ENCODE measurements around the gene AP5S1.

The AP5S1 gene

GRCh38 chr20:3812259-3812681, 8.1 kb upstream of the AP5S1 start:
- peak overlapping the region; percentile 28 for H3K4me3 ChIP-seq (ENCODE audit: low read length, poor library complexity, severe bottlenecking)
- no peaks in the 10 kb centered on the region for H3K36me3 ChIP-seq (ENCODE audit: insufficient read depth, low read length)
- TF ChIP-seq CTCF (conservative IDR thresholded peaks at IDR 0.05; ENCODE audit: low read length) = no peak
- no peak for TF ChIP-seq EZH2phosphoT487 (IDR thresholded peaks at IDR 0.05; ENCODE audit: borderline replicate concordance)
- no peaks in the 10 kb centered on the region for H3K79me2 ChIP-seq (ENCODE audit: insufficient read depth, low read length)
- H3F3A ChIP-seq (ENCODE audit: low read depth) = no peaks in the 10 kb centered on the region
- no peaks in the 10 kb centered on the region for H4K20me1 ChIP-seq (ENCODE audit: insufficient read depth, low read length, poor library complexity, severe bottlenecking)
- H3K9me2 ChIP-seq (replicated peaks; ENCODE audit: low read depth, low read length) = no peaks in the 10 kb centered on the region
- H2AFZ ChIP-seq (ENCODE audit: low read length) = peak overlapping the region; percentile 85; the same call in 1 of the 2 replicates
- peaks cover 41% of the 10 kb centered on the region for H3K4me1 ChIP-seq (ENCODE audit: insufficient read depth, low read length, poor library complexity, severe bottlenecking)
- H3K9me3 ChIP-seq (ENCODE audit: insufficient read depth, low read depth, low read length) = no peaks in the 10 kb centered on the region
- H3K27me3 ChIP-seq (ENCODE audit: insufficient read depth, low read length, poor library complexity, severe bottlenecking) = no peaks in the 10 kb centered on the region
- peak overlapping the region; percentile 58 for H3K4me2 ChIP-seq (ENCODE audit: low read depth, low read length, poor library complexity, severe bottlenecking)
- peak overlapping the region; percentile 67 for H3K9ac ChIP-seq (ENCODE audit: low read depth, low read length, poor library complexity, severe bottlenecking)

- Histone ChIP-seq H3K9me2 (replicated peaks; ENCODE audit: low read depth, low read length) (no peaks in the 10 kb centered on the region), H3K4me1 (ENCODE audit: insufficient read depth, low read length, poor library complexity, severe bottlenecking) (peaks cover 44% of the 10 kb centered on the region), H3K9me3 (ENCODE audit: insufficient read depth, low read depth, low read length) (no peaks in the 10 kb centered on the region), H2AFZ (ENCODE audit: low read length) (no peak overlapping the region), H4K20me1 (ENCODE audit: insufficient read depth, low read length, poor library complexity, severe bottlenecking) (no peaks in the 10 kb centered on the region), H3K27me3 (ENCODE audit: insufficient read depth, low read length, poor library complexity, severe bottlenecking) (no peaks in the 10 kb centered on the region), H3K9ac (ENCODE audit: low read depth, low read length, poor library complexity, severe bottlenecking) (no peak overlapping the region), H3K4me3 (ENCODE audit: low read length, poor library complexity, severe bottlenecking) (no peak overlapping the region), H3F3A (ENCODE audit: low read depth) (no peaks in the 10 kb centered on the region), H3K36me3 (ENCODE audit: insufficient read depth, low read length) (no peaks in the 10 kb centered on the region), H3K4me2 (ENCODE audit: low read depth, low read length, poor library complexity, severe bottlenecking) (no peak overlapping the region), H3K79me2 (ENCODE audit: insufficient read depth, low read length) (no peaks in the 10 kb centered on the region)
- TF ChIP-seq CTCF (conservative IDR thresholded peaks at IDR 0.05; ENCODE audit: low read length) (no peak), EZH2phosphoT487 (IDR thresholded peaks at IDR 0.05; ENCODE audit: borderline replicate concordance) (no peak)
Measured at GRCh38 chr20:3812975-3813847, 7.1 kb upstream of the AP5S1 start.

- no peak overlapping the region for H3K4me2 ChIP-seq (ENCODE audit: low read depth, low read length, poor library complexity, severe bottlenecking)
- no peak overlapping the region for H3K9ac ChIP-seq (ENCODE audit: low read depth, low read length, poor library complexity, severe bottlenecking)
- H3K4me1 ChIP-seq (ENCODE audit: insufficient read depth, low read length, poor library complexity, severe bottlenecking) = peaks cover 52% of the 10 kb centered on the region
- no peaks in the 10 kb centered on the region for H3K27me3 ChIP-seq (ENCODE audit: insufficient read depth, low read length, poor library complexity, severe bottlenecking)
- H3K9me2 ChIP-seq (replicated peaks; ENCODE audit: low read depth, low read length) = no peaks in the 10 kb centered on the region
- no peaks in the 10 kb centered on the region for H3K9me3 ChIP-seq (ENCODE audit: insufficient read depth, low read depth, low read length)
- no peak overlapping the region for H3K4me3 ChIP-seq (ENCODE audit: low read length, poor library complexity, severe bottlenecking)
- H3K79me2 ChIP-seq (ENCODE audit: insufficient read depth, low read length) = no peaks in the 10 kb centered on the region
- no peaks in the 10 kb centered on the region for H4K20me1 ChIP-seq (ENCODE audit: insufficient read depth, low read length, poor library complexity, severe bottlenecking)
- no peaks in the 10 kb centered on the region for H3F3A ChIP-seq (ENCODE audit: low read depth)
- TF ChIP-seq EZH2phosphoT487 (IDR thresholded peaks at IDR 0.05; ENCODE audit: borderline replicate concordance) (no peak), CTCF (conservative IDR thresholded peaks at IDR 0.05; ENCODE audit: low read length) (no peak)
- H2AFZ ChIP-seq (ENCODE audit: low read length) = no peak overlapping the region
- H3K36me3 ChIP-seq (ENCODE audit: insufficient read depth, low read length) = no peaks in the 10 kb centered on the region
Measured at GRCh38 chr20:3813848-3814581, 6.3 kb upstream of the AP5S1 start.
